Adrenal gland (tissue), 19 donors: ENCODE results near the gene FCF1. TPM values are rescaled to one million over a fixed set of nuclear protein-coding genes. Genes with fewer than 3 reads are reported as not detected.
A peak's percentile ranks its signal among the peaks of the same experiment; 100 is the strongest.

Experiments used
- DNase-seq, 7 donors: peaks; one replicate each; pipeline ENCODE4 v3.0.0-alpha.2; 2019 to 2020
- H3K27ac ChIP-seq, 5 donors: fragments of 200-600 bp; sonication (generic) in 4 of 5; 1 replicate in 3 of 5; 2 replicates in 2 of 5; pipeline versions ENCODE4 v1.5.1 to v1.8.0; 2016 to 2020; ENCODE audit warnings: mild to moderate bottlenecking in 1 of 5
- H3K27me3 ChIP-seq: fragments of 200-600 bp; 2 replicates; pipeline ENCODE4 v1.8.0; 2021
- H3K36me3 ChIP-seq, 2 donors: fragments of 200-600 bp; replicated peaks in 1 of 2; 1 replicate in 1 of 2; 2 replicates in 1 of 2; pipeline versions ENCODE4 v1.5.1 to v1.8.0; 2018 to 2022
- H3K4me1 ChIP-seq, 2 donors: fragments of 200-600 bp; replicated peaks in 1 of 2; 1 replicate in 1 of 2; 2 replicates in 1 of 2; pipeline versions ENCODE4 v1.5.1 to v1.8.0; 2018 to 2021
- H3K4me3 ChIP-seq, 4 donors: fragments of 200-600 bp; sonication (generic) in 3 of 4; one replicate each; pipeline ENCODE4 v1.5.1; 2016 to 2018
- H3K9me3 ChIP-seq, 3 donors: fragments of 200-600 bp; sonication (generic) in 1 of 3; replicated peaks in 1 of 3; 1 replicate in 2 of 3; 2 replicates in 1 of 3; pipeline versions ENCODE4 v1.5.1 to v1.8.0; 2016 to 2021
- CTCF ChIP-seq, 6 experiments: fragments of 450-650 bp in 4 of 6; fragments of 200-600 bp in 2 of 6; sonication (generic) in 1 of 6; IDR thresholded peaks; 1 replicate in 5 of 6; 2 replicates in 1 of 6; pipeline versions ENCODE4 v1.5.1 to v1.8.0; 2016 to 2021; ENCODE audit warnings: antibody characterized with exemption in 6 of 6, mild to moderate bottlenecking in 2 of 6, moderate library complexity in 1 of 6
- POLR2A ChIP-seq, 2 donors: fragments of 450-650 bp; IDR thresholded peaks; one replicate each; pipeline ENCODE4 v1.6.1; 2017; ENCODE audit warnings: antibody characterized with exemption in 2 of 2, mild to moderate bottlenecking in 2 of 2, moderate library complexity in 1 of 2
- WGBS, 4 donors: extraction: QIAGEN DNeasy Blood & Tissue Kit in 2 of 4; methylation state at CpG; one replicate each; pipeline versions ENCODE4 v1.1.5 to v1.1.7; 2013 to 2017; 5-methylcytosine and 5-hydroxymethylcytosine counted together
- intact Hi-C, 2 donors: fragments of 100-400 bp; cut with DNase I; formaldehyde crosslinking; loops; one replicate each; pipeline versions ENCODE4 v1.14.1 to v1.15.0; 2022 to 2023
- long read RNA-seq, 10 donors: library from polyadenylated mRNA in 3 of 10; unstranded in 2 of 10; stranded (forward) in 1 of 10; transcript quantifications; one replicate each; pipeline ENCODE4 v2.0.0 and lab custom pipeline, GENCODE V29; 2021 to 2026
- polyA plus RNA-seq, 3 donors: library from polyadenylated mRNA; stranded (reverse); fragments of 200-250 nt in 2 of 3; fragments of 350-450 nt in 1 of 3; fragmentation: Illumina TruSeq in 1 of 3; extraction: RNeasy Lipid Tissue Mini Kit (QIAGEN cat#74804) in 1 of 3; gene quantifications; one replicate each; pipeline ENCODE4 v1.2.3, GENCODE V29; 2013 to 2014
- total RNA-seq, 9 donors: library from RNA; depleted of rRNA in 4 of 9; stranded (reverse); fragments of >200 nt in 4 of 9; fragments of 120-200 nt in 1 of 9; fragmentation: NEBNext Ultra II Directional in 1 of 9; extraction: Animal tissue kit (Norgen Biotek cat#: 25700) in 1 of 9; gene quantifications; one replicate each; pipeline versions ENCODE4 v1.1.0 to v1.2.4, GENCODE V29; 2013 to 2023
- donor health status: healthy with polysubstance abuse.
- donor health status: Bipolar disorder and iron deficiency.
- donor health status: DM: yes; HTN: yes; CAD: no.
- donor health status: DM: no; HTN: no; CAD: no.
- donor health status: DM: no; HTN: no; CAD: no.
- donor health status: DM: yes; HTN: yes; CAD: no.

Gene FCF1
- total RNA-seq (10 to 100 TPM; 12.4 to 53.0 (median 40.3) TPM), polyA plus RNA-seq (10 to 100 TPM in 1 of 3 donors, 1 to 10 TPM in 2; 2.9 to 61.4 (median 9.9) TPM)
- long read RNA-seq, donor 1, full-length matches to known transcripts = 1 of 1 reads
- long read RNA-seq, donor 1, partial matches to known transcripts = 0 of 1 reads
- long read RNA-seq, donor 1, other reads (novel, unspliced or antisense) = 0 of 1 reads
- long read RNA-seq, donor 2, full-length matches to known transcripts = 3 of 3 reads
- long read RNA-seq, donor 2, partial matches to known transcripts = 0 of 3 reads
- long read RNA-seq, donor 2, other reads (novel, unspliced or antisense) = 0 of 3 reads
- long read RNA-seq, donor 3 = 0 reads
- long read RNA-seq, donor 4 = 0 reads
- long read RNA-seq, donor 5, full-length matches to known transcripts = 8 of 8 reads
- long read RNA-seq, donor 5, partial matches to known transcripts = 0 of 8 reads
- long read RNA-seq, donor 5, other reads (novel, unspliced or antisense) = 0 of 8 reads
- long read RNA-seq, donor 6, full-length matches to known transcripts = 1 of 2 reads
- long read RNA-seq, donor 6, partial matches to known transcripts = 0 of 2 reads
- long read RNA-seq, donor 6, other reads (novel, unspliced or antisense) = 1 of 2 reads
- long read RNA-seq, donor 7, full-length matches to known transcripts = 1 of 1 reads
- long read RNA-seq, donor 7, partial matches to known transcripts = 0 of 1 reads
- long read RNA-seq, donor 7, other reads (novel, unspliced or antisense) = 0 of 1 reads
- long read RNA-seq, donor 8, full-length matches to known transcripts = 4 of 9 reads
- long read RNA-seq, donor 8, partial matches to known transcripts = 5 of 9 reads
- long read RNA-seq, donor 8, other reads (novel, unspliced or antisense) = 0 of 9 reads
- long read RNA-seq, donor 9, partial matches to known transcripts = 0 of 1 reads
- long read RNA-seq, donor 9, other reads (novel, unspliced or antisense) = 0 of 1 reads
- long read RNA-seq, donor 10, full-length matches to known transcripts = 1 of 1 reads
- long read RNA-seq, donor 10, partial matches to known transcripts = 0 of 1 reads
- long read RNA-seq, donor 10, other reads (novel, unspliced or antisense) = 0 of 1 reads

GRCh38 chr14:74712499-74713394 is at the start of gene FCF1, which contains the start of gene AREL1:
Gene FCF1, plus strand, starts transcription at chr14:74713144. Its CDS starts 54 bp downstream, at chr14:74713198.
Gene AREL1, minus strand, starts transcription at chr14:74713080. Its CDS starts 27,465 bp downstream, at chr14:74685615.
- Histone ChIP-seq H3K36me3 (peaks cover 0 to 29% of the 10 kb centered on the region in 2 donors), H3K4me1 (peaks cover 4 to 47% of the 10 kb centered on the region in 2 donors), H3K27me3 (no peaks in the 10 kb centered on the region), H3K9me3 (no peaks in the 10 kb centered on the region), H3K27ac (peak within 1 kb of the TSS; percentile 3 to 90 (median 71)), H3K4me3 (peak within 1 kb of the TSS; percentile 6 to 89 (median 58))
- TF ChIP-seq CTCF (IDR thresholded peaks at IDR 0.05) (no peak), POLR2A (IDR thresholded peaks at IDR 0.05) (peak; percentile 43 to 55)
- peak; percentile 78 to 94 (median 87) for DNase-seq
- WGBS, 4 donors = 0% methylated on average over 11 to 31 of the region's 31 CpGs
- intact Hi-C loops = no loop called here

GRCh38 chr14:74663884-74664283 is 49.1 kb upstream of the FCF1 start:
- Histone ChIP-seq H3K36me3 (peaks cover 0 to 61% of the 10 kb centered on the region in 2 donors), H3K9me3 (no peaks in the 10 kb centered on the region), H3K27me3 (no peaks in the 10 kb centered on the region), H3K27ac (no peak overlapping the region), H3K4me1 (no peaks in the 10 kb centered on the region), H3K4me3 (no peak overlapping the region)
- 91 to 97% (median 96%) methylated on average over 7 of the region's 7 CpGs for WGBS, 4 donors
- TF ChIP-seq CTCF (IDR thresholded peaks at IDR 0.05) = no peak
- no peak for TF ChIP-seq POLR2A (IDR thresholded peaks at IDR 0.05)
- intact Hi-C loops = no loop called here
- DNase-seq = no peak

GRCh38 chr14:74664717-74665116 is 48.2 kb upstream of the FCF1 start:
- TF ChIP-seq POLR2A (IDR thresholded peaks at IDR 0.05) (no peak), CTCF (IDR thresholded peaks at IDR 0.05) (no peak)
- 92 to 98% (median 97%) methylated on average over 2 of the region's 2 CpGs for WGBS, 4 donors
- Histone ChIP-seq H3K27ac (no peak overlapping the region), H3K4me3 (no peak overlapping the region), H3K36me3 (peaks cover 0 to 69% of the 10 kb centered on the region in 2 donors), H3K4me1 (no peaks in the 10 kb centered on the region), H3K27me3 (no peaks in the 10 kb centered on the region), H3K9me3 (no peaks in the 10 kb centered on the region)
- DNase-seq = no peak
- intact Hi-C loops = no loop called here
